ENCODE results near the gene SQSTM1.

The SQSTM1 gene

DNA sequence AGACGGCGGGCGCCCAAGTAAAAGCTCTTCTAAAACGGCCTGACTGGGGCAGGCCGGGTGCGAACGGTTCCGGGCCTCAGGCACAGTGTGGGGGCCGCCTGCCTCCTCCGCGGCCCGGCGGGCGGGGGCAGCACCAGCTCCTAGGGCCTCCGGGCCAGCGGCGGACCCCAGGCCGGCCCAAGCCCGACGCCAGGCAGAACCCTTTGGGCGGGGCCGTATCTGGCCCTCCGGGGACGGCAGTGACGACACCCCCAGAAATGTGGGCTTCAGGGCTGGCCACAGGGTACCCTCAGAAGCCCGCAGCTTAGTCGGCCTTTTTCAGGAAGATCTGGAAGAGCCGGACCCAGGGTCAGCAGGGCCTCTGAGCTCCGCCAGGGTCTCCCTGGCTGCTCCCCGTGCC lies 23.0 kb upstream of the SQSTM1 start:
- peak overlapping the region in 1 of 2 donors; percentile 58 for H3K27ac Mint-ChIP-seq
- no peaks in the 10 kb centered on the region for H3K9me3 Mint-ChIP-seq
- DNase-seq: no peak
- no peaks in the 10 kb centered on the region for H3K27me3 Mint-ChIP-seq
- H3K36me3 Mint-ChIP-seq (ENCODE audit: insufficient read depth): peaks cover 49% of the 10 kb centered on the region
- peaks cover 32 to 37% of the 10 kb centered on the region in 2 donors for H3K4me1 Mint-ChIP-seq (ENCODE audit: low read depth in 2 of 2)
- H3K4me3 Mint-ChIP-seq: no peak overlapping the region
- ATAC-seq (replicated peaks): no peak

DNA sequence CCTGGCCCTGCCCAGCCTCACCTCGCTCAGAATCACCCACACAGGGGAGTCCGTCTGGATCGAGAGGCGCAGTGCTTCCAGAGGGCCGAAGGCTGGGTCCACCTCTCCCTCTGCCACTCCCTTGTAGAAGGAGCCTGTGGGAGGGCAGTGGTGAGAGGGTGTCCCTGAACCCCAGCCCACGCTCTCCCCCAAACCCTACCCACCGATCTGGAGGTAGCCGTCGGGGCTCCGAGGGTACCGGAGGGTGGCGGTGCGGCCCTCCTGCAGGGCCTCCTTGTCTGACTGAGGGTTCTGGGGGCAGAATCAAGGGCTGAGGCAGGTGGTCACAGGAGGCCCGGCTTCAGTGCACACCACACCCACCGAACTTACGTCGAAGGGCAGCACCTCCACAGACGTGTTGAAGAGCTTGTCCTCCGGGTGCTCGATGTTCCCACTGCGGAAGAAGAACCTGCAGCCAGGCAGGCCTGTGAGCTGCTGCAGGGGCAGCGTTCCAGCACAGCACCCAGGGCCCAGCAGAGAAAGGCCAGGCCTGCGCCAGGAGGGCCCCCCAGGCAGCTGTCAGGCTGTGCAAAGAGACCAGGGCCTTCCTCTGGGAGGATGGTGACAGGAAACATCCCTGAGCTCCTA lies 22.4 kb upstream of the SQSTM1 start:
- Mint-ChIP-seq H3K9me3 (no peaks in the 10 kb centered on the region), H3K4me3 (no peak overlapping the region), H3K36me3 (ENCODE audit: insufficient read depth) (peaks cover 53% of the 10 kb centered on the region), H3K27ac (peak overlapping the region in 1 of 2 donors; percentile 20), H3K4me1 (ENCODE audit: low read depth in 2 of 2) (peaks cover 31 to 35% of the 10 kb centered on the region in 2 donors), H3K27me3 (no peaks in the 10 kb centered on the region)
- DNase-seq (no peak), ATAC-seq (replicated peaks) (no peak)

DNA sequence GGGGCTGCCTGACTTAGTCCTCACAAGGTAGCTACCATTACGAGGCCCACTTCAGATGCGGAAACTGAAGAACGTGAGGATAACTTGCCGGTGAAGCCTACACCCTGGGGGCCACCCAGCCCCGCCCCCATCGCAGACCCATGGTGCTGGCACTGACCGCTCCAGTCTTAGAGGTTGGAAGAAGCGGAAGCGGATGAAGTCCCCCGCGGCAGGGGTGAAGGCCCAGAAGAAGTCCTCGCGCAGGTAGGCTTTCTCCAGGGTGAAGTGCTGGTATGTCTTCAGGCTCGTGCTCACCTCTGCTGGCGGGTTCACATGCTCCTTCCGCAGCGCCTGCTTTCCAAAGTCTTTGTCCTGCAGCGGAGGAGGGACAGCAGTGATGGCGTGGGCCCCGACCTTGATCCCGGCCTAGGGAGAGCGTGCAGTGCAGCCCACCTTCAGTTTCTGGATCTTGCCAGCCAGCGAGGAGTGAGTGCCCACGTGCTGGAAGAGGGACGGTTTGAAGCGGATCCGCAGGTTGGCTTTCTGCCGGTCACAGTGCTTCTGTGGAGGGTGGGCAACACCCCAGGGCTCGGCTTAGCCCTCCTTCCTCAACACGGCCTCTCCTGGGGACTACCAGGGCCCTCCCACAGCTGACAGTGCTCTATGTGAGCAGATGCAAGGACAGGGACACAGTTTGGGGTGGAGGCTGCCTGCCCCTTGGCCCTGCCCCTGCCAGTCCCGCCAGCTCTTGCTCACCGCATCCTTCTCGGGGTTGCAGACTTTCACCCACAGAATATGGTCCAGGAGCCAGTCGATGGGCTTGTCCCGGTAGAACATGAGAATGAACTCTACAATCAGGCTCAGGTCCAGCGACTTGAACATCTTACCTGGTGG lies 21.7 kb upstream of the SQSTM1 start:
- Mint-ChIP-seq H3K27ac (peak overlapping the region in 1 of 2 donors; percentile 41), H3K36me3 (ENCODE audit: insufficient read depth) (peaks cover 49% of the 10 kb centered on the region), H3K27me3 (no peaks in the 10 kb centered on the region), H3K9me3 (no peaks in the 10 kb centered on the region), H3K4me1 (ENCODE audit: low read depth in 2 of 2) (peaks cover 27 to 31% of the 10 kb centered on the region in 2 donors), H3K4me3 (no peak overlapping the region)
- no peak for DNase-seq
- no peak for ATAC-seq (replicated peaks)

DNA sequence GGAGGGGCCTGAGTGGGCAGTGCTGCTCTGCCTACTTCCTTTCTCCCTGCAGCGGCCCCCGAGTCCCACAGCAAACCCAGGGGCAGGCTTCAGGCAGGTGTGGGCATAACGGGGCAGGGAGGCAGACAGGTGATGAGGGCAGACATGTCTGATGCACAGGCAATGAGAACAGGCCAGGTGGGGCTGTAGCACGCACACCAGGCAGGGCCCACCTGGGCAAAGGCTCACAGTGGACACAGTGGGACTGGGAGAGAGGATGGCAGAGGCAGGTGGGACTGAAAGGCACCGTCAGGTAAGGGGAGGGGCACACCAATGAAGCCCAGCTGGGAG lies 21.1 kb upstream of the SQSTM1 start:
- ATAC-seq (replicated peaks): no peak
- peaks cover 44% of the 10 kb centered on the region for H3K36me3 Mint-ChIP-seq (ENCODE audit: insufficient read depth)
- H3K4me1 Mint-ChIP-seq (ENCODE audit: low read depth in 2 of 2): peaks cover 27 to 32% of the 10 kb centered on the region in 2 donors
- no peaks in the 10 kb centered on the region for H3K9me3 Mint-ChIP-seq
- peak overlapping the region in 1 of 2 donors; percentile 41 for H3K27ac Mint-ChIP-seq
- no peaks in the 10 kb centered on the region for H3K27me3 Mint-ChIP-seq
- DNase-seq: no peak
- H3K4me3 Mint-ChIP-seq: no peak overlapping the region

DNA sequence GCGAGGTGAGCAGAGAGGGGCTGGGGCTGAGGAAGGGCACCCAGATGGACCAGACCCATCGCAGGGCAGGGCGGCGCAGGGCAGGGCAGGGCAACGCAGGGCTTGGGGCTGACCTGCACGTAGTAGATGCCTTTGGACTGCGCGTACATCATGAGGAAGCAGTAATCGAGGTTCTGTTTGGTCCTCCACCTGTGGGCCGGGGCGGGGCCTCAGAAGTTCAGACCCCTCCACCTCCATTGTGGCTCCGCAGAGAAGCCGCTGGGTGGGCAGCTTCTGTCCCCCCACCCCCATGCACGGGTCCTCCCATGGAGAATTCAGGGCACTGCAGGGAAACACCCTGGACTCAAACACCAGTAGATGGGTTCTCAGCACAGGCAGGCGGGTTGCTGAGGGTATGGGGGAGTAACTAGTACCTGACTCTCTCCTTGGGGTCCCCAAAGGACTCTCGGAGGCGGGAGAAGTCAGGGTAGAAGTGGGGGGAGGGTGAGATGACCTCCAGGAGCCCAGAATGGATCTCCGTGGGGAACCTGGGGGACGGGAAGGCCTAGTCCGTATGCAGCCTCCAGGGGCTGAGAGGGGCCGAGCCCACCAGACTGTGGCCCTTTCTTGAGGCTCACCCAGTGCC lies 20.5 kb upstream of the SQSTM1 start:
- H3K27me3 Mint-ChIP-seq: no peaks in the 10 kb centered on the region
- peaks cover 43% of the 10 kb centered on the region for H3K36me3 Mint-ChIP-seq (ENCODE audit: insufficient read depth)
- H3K4me1 Mint-ChIP-seq (ENCODE audit: low read depth in 2 of 2): peaks cover 27 to 34% of the 10 kb centered on the region in 2 donors
- H3K9me3 Mint-ChIP-seq: no peaks in the 10 kb centered on the region
- ATAC-seq (replicated peaks) (no peak), DNase-seq (no peak)
- H3K27ac Mint-ChIP-seq: peak overlapping the region in 1 of 2 donors; percentile 41
- no peak overlapping the region for H3K4me3 Mint-ChIP-seq

DNA sequence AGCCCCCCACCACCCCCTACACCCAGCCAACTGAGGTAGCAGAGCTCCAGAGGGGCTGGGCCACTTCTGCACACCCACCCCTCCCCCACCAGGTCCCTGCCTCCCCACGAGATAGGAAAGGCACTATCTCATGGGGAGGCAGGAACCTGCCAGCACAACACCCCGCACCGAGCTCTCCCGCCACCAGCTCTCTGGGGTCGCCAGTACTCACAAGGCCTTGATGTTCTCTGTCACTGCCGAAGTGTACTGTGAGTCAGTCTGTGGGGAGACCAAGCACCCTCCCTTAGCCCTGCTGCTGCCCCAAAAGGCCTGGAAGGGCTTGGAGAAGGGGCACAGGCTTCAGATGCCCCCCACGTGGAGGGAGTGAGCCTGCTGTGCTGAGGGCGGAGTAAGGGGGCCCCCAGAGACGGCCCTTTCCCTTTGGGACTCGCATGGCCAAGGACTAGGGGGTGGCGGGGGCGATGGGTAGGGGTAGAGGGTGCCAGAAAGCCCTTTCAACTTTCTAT lies 20.0 kb upstream of the SQSTM1 start:
- H3K27me3 Mint-ChIP-seq: no peaks in the 10 kb centered on the region
- H3K36me3 Mint-ChIP-seq (ENCODE audit: insufficient read depth): peaks cover 43% of the 10 kb centered on the region
- ATAC-seq (replicated peaks) (no peak), DNase-seq (no peak)
- no peak overlapping the region for H3K4me3 Mint-ChIP-seq
- no peak overlapping the region for H3K27ac Mint-ChIP-seq
- H3K4me1 Mint-ChIP-seq (ENCODE audit: low read depth in 2 of 2): peaks cover 29 to 37% of the 10 kb centered on the region in 2 donors
- H3K9me3 Mint-ChIP-seq: no peaks in the 10 kb centered on the region

DNA sequence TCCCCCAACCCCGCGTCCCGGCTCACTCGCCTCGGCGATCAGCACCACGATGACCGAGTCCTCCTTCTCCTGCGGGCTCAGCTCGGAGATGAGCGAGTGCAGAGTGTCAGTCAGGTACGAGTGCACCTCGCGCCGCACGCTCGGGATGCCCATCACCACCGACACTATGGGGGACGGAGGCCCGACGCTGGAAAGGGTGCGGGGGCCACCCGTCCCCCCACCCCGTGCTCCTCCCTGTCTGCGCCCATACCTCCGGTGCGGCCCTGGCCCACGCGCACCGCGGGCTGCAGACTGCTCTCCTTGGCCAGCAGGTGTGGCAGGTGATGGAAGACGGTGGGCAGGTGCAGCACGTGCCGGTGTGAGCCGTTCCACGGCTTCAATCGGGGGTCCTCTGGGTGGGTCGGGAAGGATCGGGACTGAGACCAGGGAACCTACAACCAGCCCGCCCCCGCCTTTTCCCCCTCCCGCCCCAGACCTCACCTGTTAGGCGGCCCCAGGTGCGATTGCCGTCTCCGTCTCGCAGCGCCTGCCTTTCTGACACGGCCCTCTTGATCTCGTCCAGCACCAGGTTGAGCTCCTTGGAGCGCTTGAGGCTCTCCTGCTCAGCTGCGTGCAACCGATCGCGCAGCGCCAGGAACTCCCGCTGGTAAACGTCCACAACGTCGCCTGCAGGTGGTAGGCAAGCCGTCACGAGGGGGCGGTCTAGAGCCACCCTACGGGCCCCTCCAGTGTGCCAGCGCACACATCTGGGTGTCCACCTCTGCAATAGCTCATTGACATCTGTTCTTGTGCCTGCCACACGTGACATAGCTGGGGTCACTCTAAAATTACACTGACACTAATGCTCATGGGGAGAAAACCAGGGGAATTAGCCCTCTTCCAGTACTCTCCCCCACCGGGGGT lies 19.1 kb upstream of the SQSTM1 start:
- peaks cover 42% of the 10 kb centered on the region for H3K36me3 Mint-ChIP-seq (ENCODE audit: insufficient read depth)
- H3K27ac Mint-ChIP-seq: peak overlapping the region in 1 of 2 donors; percentile 70
- peak; percentile 58 for ATAC-seq (replicated peaks)
- H3K27me3 Mint-ChIP-seq: no peaks in the 10 kb centered on the region
- peak; percentile 80 to 81 (median 81) for DNase-seq
- H3K4me3 Mint-ChIP-seq: peak overlapping the region in 1 of 2 donors; percentile 10
- H3K9me3 Mint-ChIP-seq: no peaks in the 10 kb centered on the region
- H3K4me1 Mint-ChIP-seq (ENCODE audit: low read depth in 2 of 2): peaks cover 29 to 37% of the 10 kb centered on the region in 2 donors

DNA sequence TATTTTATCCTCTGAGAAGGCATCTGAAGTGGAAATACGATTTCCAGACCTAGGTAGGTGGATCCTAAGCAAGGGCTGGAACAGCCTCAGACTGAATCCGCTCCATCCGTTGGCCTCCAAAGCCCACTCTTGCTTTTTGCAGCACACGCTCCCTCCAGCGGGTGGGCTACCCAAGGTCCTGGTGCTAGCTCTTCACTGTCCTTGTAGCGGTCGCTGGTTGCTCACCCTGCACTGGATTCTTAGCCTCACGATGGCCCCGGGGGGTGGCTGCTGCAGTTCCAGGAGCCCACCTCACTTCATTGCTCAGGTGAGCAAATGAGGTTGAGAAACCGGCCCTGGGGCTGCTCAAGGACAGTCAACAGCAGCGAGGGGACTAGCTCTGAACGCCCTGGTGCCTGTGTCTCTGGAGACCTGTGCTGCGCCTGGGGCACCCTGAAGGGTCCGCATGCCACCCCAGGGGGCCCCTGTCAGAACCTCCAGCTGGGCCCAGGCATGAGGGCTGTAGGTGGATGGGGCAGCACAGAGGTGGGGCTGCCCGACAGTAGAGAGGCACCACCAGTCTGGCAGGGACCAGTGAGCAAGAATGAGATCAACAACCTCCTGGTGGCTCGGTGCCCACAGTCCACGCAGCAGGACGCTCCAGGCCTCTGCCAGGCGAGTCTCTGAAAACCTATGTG lies 18.4 kb upstream of the SQSTM1 start:
- DNase-seq (no peak), ATAC-seq (replicated peaks) (no peak)
- H3K36me3 Mint-ChIP-seq (ENCODE audit: insufficient read depth): peaks cover 34% of the 10 kb centered on the region
- no peaks in the 10 kb centered on the region for H3K27me3 Mint-ChIP-seq
- H3K9me3 Mint-ChIP-seq: no peaks in the 10 kb centered on the region
- peak overlapping the region in 1 of 2 donors; percentile 10 for H3K4me3 Mint-ChIP-seq
- H3K4me1 Mint-ChIP-seq (ENCODE audit: low read depth in 2 of 2): peaks cover 23 to 31% of the 10 kb centered on the region in 2 donors
- peak overlapping the region in 1 of 2 donors; percentile 70 for H3K27ac Mint-ChIP-seq

DNA sequence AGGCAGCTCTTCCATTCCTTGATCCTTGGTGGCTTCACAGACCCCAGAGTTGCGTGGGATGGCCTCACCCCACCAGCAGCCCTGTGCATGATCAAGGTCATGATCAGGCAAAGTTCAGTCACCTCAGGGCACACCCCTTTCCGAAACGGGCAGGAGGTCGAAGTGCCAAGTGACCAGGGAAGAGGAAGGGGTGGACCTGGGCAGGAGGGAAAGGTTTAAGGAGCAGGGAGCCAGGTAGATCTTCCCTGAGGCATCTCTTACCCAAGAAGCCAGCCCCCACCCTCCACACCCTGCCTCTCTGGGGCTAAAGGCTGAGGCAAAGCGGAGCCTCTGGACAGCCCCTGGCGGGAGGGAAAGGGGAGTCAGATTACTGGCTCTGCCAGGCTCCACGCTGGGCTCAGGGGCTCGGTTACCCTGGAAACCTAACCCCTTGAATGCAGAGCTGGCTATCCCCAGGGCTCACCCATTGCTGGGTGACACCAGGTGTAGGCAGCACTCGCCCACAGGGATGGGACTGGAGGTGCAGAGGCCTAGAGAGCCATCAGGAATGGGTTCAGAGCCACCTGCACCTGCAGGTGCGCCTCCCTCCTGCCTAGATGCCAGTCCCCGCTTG lies 17.6 kb upstream of the SQSTM1 start:
- Mint-ChIP-seq H3K9me3 (no peaks in the 10 kb centered on the region), H3K27me3 (no peaks in the 10 kb centered on the region), H3K4me3 (no peak overlapping the region), H3K4me1 (ENCODE audit: low read depth in 2 of 2) (peaks cover 23 to 31% of the 10 kb centered on the region in 2 donors), H3K36me3 (ENCODE audit: insufficient read depth) (peaks cover 33% of the 10 kb centered on the region), H3K27ac (no peak overlapping the region)
- DNase-seq: no peak
- no peak for ATAC-seq (replicated peaks)

DNA sequence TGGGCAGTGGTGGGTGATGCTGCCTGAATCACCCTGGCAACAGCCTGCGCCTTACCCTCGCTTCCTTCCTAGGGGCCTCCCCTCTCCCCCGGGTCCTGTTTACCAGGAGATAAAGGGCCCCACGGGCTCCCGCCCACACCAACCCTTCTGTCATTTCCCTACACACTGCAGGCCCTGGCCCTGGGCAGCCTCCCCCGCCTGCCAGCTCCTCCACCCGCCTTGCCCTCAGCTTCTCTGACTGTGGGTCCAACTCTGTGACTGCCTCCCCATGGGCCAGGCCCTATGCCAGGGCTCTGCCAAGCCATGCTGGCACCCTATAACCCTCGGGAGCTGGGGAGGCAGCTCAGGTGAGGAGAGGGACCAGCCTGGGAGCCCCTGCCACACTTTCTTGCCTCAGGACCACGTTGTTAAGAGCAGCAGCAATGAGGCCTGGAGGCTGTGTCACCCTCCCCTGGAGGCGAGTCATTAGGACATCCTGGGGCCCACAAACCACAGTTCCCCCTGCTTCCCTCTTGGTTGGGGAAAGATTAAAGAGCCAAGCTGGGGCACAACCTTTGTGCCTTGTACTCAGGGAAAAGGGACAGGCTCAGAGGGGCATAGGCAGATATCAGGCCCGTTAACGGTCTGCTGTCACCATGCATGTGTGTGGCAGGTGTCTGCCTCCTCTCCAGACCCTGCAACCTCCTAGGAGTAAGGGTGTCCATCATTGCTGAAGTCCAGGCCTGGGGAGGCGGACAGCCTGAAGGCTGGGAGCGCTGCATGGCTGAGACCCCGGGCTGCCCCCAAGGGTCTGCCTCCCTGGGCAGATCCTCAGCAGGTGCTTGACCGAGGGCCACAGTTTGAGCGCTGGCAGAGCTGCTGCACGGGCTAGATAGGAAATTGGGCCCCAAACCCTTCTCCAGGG lies 16.8 kb upstream of the SQSTM1 start:
- H3K27ac Mint-ChIP-seq: peak overlapping the region in 1 of 2 donors; percentile 87
- peaks cover 23 to 31% of the 10 kb centered on the region in 2 donors for H3K4me1 Mint-ChIP-seq (ENCODE audit: low read depth in 2 of 2)
- H3K27me3 Mint-ChIP-seq: no peaks in the 10 kb centered on the region
- no peak for ATAC-seq (replicated peaks)
- H3K4me3 Mint-ChIP-seq: peak overlapping the region; percentile 83 to 87
- H3K36me3 Mint-ChIP-seq (ENCODE audit: insufficient read depth): peaks cover 30% of the 10 kb centered on the region
- no peak for DNase-seq
- no peaks in the 10 kb centered on the region for H3K9me3 Mint-ChIP-seq

DNA sequence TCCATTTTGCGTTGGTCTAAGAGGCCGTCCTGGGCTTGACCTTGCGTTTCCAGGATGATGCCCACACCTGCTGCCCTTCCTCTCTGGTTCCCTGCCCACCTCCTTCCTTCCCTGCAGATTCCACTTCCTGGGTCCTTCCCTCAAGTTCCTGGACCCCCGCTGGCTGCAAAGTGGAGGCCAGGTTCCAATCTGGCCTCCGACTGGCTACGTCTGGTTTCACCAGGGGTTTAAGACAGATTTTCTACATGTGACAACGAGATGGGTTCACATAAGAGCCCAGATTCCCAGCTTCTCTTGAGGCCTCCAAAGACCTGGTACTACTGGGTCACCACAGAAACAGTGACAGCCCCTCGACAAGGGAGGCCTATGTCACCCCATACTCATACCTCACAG lies 16.2 kb upstream of the SQSTM1 start:
- Mint-ChIP-seq H3K27ac (peak overlapping the region; percentile 77 to 90), H3K9me3 (no peaks in the 10 kb centered on the region), H3K27me3 (no peaks in the 10 kb centered on the region), H3K4me1 (ENCODE audit: low read depth in 2 of 2) (peaks cover 23 to 27% of the 10 kb centered on the region in 2 donors), H3K4me3 (peak overlapping the region; percentile 83 to 87), H3K36me3 (ENCODE audit: insufficient read depth) (peaks cover 24% of the 10 kb centered on the region)
- ATAC-seq (replicated peaks): no peak
- no peak for DNase-seq

Measured in effector memory CD8-positive, alpha-beta T cell (primary cell).